Osteoblast (primary cell): ENCODE results near the gene ZNF662. TPM values are rescaled to one million over a fixed set of nuclear protein-coding genes. Genes with fewer than 3 reads are reported as not detected.

Experiments
- DNase-seq: peaks from one replicate; pipeline ENCODE4 v3.0.0; 2011; ENCODE audit warnings: low spot score, mixed read lengths; ENCODE audit not compliant: insufficient read length; ENCODE audit errors: missing footprints
- H2AFZ ChIP-seq: 2 replicates; pipeline ENCODE4 v1.6.0; 2011; ENCODE audit warnings: mild to moderate bottlenecking, low read length
- H3K27ac ChIP-seq: 2 replicates; pipeline ENCODE4 v1.5.1; 2011; ENCODE audit warnings: mild to moderate bottlenecking, low read depth, low read length, moderate library complexity
- H3K27me3 ChIP-seq: 2 replicates; pipeline ENCODE4 v1.6.0; 2012; ENCODE audit warnings: mild to moderate bottlenecking, control low read depth, inconsistent platforms, low read length, moderate library complexity; ENCODE audit not compliant: insufficient read depth
- H3K36me3 ChIP-seq: 2 replicates; pipeline ENCODE4 v1.5.1; 2011; ENCODE audit warnings: mild to moderate bottlenecking, low read length, control low read depth, moderate library complexity; ENCODE audit not compliant: insufficient read depth
- H3K4me1 ChIP-seq: 2 replicates; pipeline ENCODE4 v1.5.1; 2011; ENCODE audit warnings: mild to moderate bottlenecking, low read length, control low read depth, moderate library complexity; ENCODE audit not compliant: insufficient read depth
- H3K4me2 ChIP-seq: 2 replicates; pipeline ENCODE4 v1.6.0; 2011; ENCODE audit warnings: mild to moderate bottlenecking, low read length; ENCODE audit not compliant: insufficient read depth
- H3K4me3 ChIP-seq: fragments of 200-600 bp; sonication (generic); 3 replicates; pipeline ENCODE4 v1.5.1; 2012; ENCODE audit warnings: mild to moderate bottlenecking, low read length, inconsistent platforms; ENCODE audit not compliant: insufficient read depth
- H3K79me2 ChIP-seq: 2 replicates; pipeline ENCODE4 v1.6.0; 2012; ENCODE audit warnings: mild to moderate bottlenecking, low read length, control low read depth, inconsistent platforms; ENCODE audit not compliant: insufficient read depth
- H3K9me3 ChIP-seq: 2 replicates; pipeline ENCODE4 v1.5.1; 2011; ENCODE audit warnings: low read depth, low read length, control low read depth
- H4K20me1 ChIP-seq: 2 replicates; pipeline ENCODE4 v1.6.0; 2012; ENCODE audit warnings: mild to moderate bottlenecking, low read length, control low read depth; ENCODE audit not compliant: insufficient read depth
- CTCF ChIP-seq: IDR thresholded peaks from 2 replicates; pipeline ENCODE4 v1.5.1; 2011; ENCODE audit warnings: mild to moderate bottlenecking, low read depth, low read length, moderate library complexity; ENCODE audit errors: extremely low read depth
- total RNA-seq: library from RNA; depleted of rRNA; stranded (reverse); fragments of >200 nt; gene quantifications from 2 replicates; pipeline ENCODE4 v1.2.3, GENCODE V29; 2012

ZNF662 gene
- total RNA-seq, 1 donor, result 4.0 TPM

DNA sequence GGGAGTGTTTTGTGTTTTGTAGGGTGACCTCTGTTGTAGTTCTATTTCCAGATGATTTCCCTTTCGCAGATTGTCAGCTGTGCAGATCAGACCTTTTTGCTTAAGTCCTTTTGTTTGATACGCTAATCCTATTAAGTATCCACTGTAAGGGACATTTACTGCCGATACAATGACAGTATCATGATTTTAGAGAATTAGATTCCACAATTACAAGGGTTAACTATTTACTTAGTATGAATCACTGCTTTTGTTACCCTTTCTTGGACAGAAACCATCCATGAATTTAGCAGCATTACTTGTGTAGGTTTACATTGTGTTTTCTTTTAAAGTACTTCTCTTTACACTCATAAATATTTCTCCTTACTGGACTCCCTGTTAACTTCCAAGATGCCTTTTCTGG lies 31.4 kb downstream of the ZNF662 start:
- Histone ChIP-seq H3K4me1 (no peaks in the 10 kb centered on the region), H3K27ac (no peak overlapping the region), H3K36me3 (no peaks in the 10 kb centered on the region), H3K27me3 (no peaks in the 10 kb centered on the region), H3K4me3 (no peak overlapping the region), H3K4me2 (peak overlapping the region; percentile 49), H4K20me1 (no peaks in the 10 kb centered on the region), H3K9me3 (no peaks in the 10 kb centered on the region), H2AFZ (no peak overlapping the region), H3K79me2 (no peaks in the 10 kb centered on the region)
- TF ChIP-seq CTCF, result no peak
- no peak for DNase-seq

- Histone ChIP-seq H3K9me3 (no peaks in the 10 kb centered on the region), H3K4me3 (no peak overlapping the region), H3K79me2 (no peaks in the 10 kb centered on the region), H2AFZ (no peak overlapping the region), H3K4me1 (no peaks in the 10 kb centered on the region), H3K27ac (no peak overlapping the region), H3K27me3 (no peaks in the 10 kb centered on the region), H4K20me1 (no peaks in the 10 kb centered on the region), H3K36me3 (no peaks in the 10 kb centered on the region), H3K4me2 (no peak overlapping the region)
- TF ChIP-seq CTCF, result no peak
- no peak for DNase-seq
Measured at GRCh38 chr3:42942693-42943092, 36.8 kb downstream of the ZNF662 start.

- Histone ChIP-seq H3K4me2 (no peak overlapping the region), H3K27ac (no peak overlapping the region), H4K20me1 (no peaks in the 10 kb centered on the region), H3K27me3 (no peaks in the 10 kb centered on the region), H2AFZ (no peak overlapping the region), H3K79me2 (no peaks in the 10 kb centered on the region), H3K9me3 (no peaks in the 10 kb centered on the region), H3K4me1 (no peaks in the 10 kb centered on the region), H3K36me3 (no peaks in the 10 kb centered on the region), H3K4me3 (no peak overlapping the region)
- no peak for DNase-seq
- TF ChIP-seq CTCF, result no peak
Measured at GRCh38 chr3:42946050-42946449, 40.1 kb downstream of the ZNF662 start.

DNA sequence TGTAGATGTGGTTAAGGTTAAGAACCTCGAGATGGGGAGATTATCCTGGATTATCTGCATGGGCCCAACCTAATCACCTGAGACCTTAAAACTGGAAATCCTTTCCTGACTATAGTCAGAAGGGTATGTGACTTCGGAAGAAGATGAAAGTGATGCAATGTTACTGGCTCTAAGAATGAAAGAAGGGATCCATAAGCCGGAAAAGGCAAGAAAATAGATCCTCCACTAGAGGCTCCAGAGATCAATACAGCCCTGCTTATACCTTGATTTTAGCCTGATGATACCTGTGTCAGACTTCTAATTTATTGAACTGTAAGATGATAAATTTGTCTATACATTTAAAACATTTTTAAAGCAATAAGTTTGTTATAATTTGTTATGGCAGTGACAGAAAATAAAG lies 51.6 kb downstream of the ZNF662 start:
- TF ChIP-seq CTCF, result no peak
- Histone ChIP-seq H3K79me2 (no peaks in the 10 kb centered on the region), H3K4me2 (no peak overlapping the region), H3K4me1 (no peaks in the 10 kb centered on the region), H3K27ac (no peak overlapping the region), H3K36me3 (no peaks in the 10 kb centered on the region), H4K20me1 (no peaks in the 10 kb centered on the region), H3K4me3 (no peak overlapping the region), H3K9me3 (no peaks in the 10 kb centered on the region), H2AFZ (no peak overlapping the region), H3K27me3 (no peaks in the 10 kb centered on the region)
- no peak for DNase-seq
